A549 treated with AZD9567 at 1 μM for 4 hours (cell line): ENCODE measurements around the gene GRIA3. TPM values are rescaled to one million over a fixed set of nuclear protein-coding genes. Genes with fewer than 3 reads are reported as not detected.

Experiments
- total RNA-seq: library from RNA; stranded (reverse); fragments of 200-300 nt; extraction: Qiagen RNA extraction; gene quantifications from 5 replicates; pipeline ENCODE4 v1.2.3, GENCODE V29; 2022; ENCODE audit not compliant: insufficient read depth

GRIA3 gene
- not detected in 5 replicates for total RNA-seq

GRCh38 chrX:123184219-123184865 is at the start of gene GRIA3:
Gene GRIA3 (plus strand): TSS chrX:123184278. CDS start chrX:123184536, 258 bp downstream.

